T-cell (primary cell): Measurements from ENCODE around the gene OR1E2. TPM values are rescaled to one million over a fixed set of nuclear protein-coding genes. Genes with fewer than 3 reads are reported as not detected.
A peak's percentile ranks its signal among the peaks of the same experiment; 100 is the strongest.
"Not testable (repeated sequence)": the region's sequence is repeated elsewhere in the genome, so short reads cannot be mapped to it uniquely, and the experiment has no call there.

Experiments
- ATAC-seq, 4 experiments: fragments of 200-7000 bp in 3 of 4; fragments of 150-1000 bp in 1 of 4; cut with Tn5 transposase; replicated peaks in 1 of 4; 1 replicate in 3 of 4; 2 replicates in 1 of 4; pipeline ENCODE4 v1.10.0; 2021; ENCODE audit warnings: moderate library complexity in 3 of 4, mild to moderate bottlenecking in 2 of 4, moderate number of reproducible peaks in 1 of 4
- CTCF ChIA-PET, 2 donors: fragments of 300-600 bp; sonication (Branson Sonifier 250); formaldehyde crosslinking; loops; one replicate each; lab custom pipeline; 2022; ENCODE audit warnings: antibody characterized with exemption in 2 of 2; lab: Charles Lee
- POLR2A ChIA-PET, 2 donors: fragments of 300-600 bp; sonication (Branson Sonifier 250); formaldehyde crosslinking; loops; one replicate each; lab custom pipeline; 2022; ENCODE audit warnings: antibody characterized with exemption in 2 of 2; lab: Charles Lee
- DNase-seq, 35 experiments: peaks; one replicate each; pipeline versions ENCODE4 v3.0.0 to v3.0.0-alpha.2; 2013 to 2023
- H3K27ac ChIP-seq: one replicate; pipeline ENCODE4 v1.5.1; 2013; ENCODE audit warnings: low read length
- H3K27me3 ChIP-seq, 2 experiments: replicated peaks in 1 of 2; 1 replicate in 1 of 2; 2 replicates in 1 of 2; pipeline versions ENCODE4 v1.6.1 to v1.7.0; 2013; ENCODE audit warnings: low read length in 1 of 2, mixed read lengths in 1 of 2; ENCODE audit not compliant: control insufficient read depth in 2 of 2, insufficient read depth in 2 of 2; ENCODE audit errors: extremely low read depth in 1 of 2
- H3K36me3 ChIP-seq, 2 donors: 1 replicate in 1 of 2; 2 replicates in 1 of 2; pipeline versions ENCODE4 v1.6.1 to v1.7.0; 2013; ENCODE audit warnings: low read length in 1 of 2; ENCODE audit not compliant: control insufficient read depth in 2 of 2, insufficient read depth in 1 of 2; ENCODE audit errors: extremely low read depth in 1 of 2
- H3K4me1 ChIP-seq, 2 experiments: 1 replicate in 1 of 2; 2 replicates in 1 of 2; pipeline versions ENCODE4 v1.6.1 to v1.7.0; 2013; ENCODE audit warnings: low read length in 2 of 2, mixed read lengths in 1 of 2; ENCODE audit not compliant: insufficient read depth in 2 of 2, control insufficient read depth in 1 of 2; ENCODE audit errors: extremely low read depth in 1 of 2
- H3K4me3 ChIP-seq, 2 donors: 1 replicate in 1 of 2; 2 replicates in 1 of 2; pipeline versions ENCODE4 v1.5.1 to v1.7.0; 2013; ENCODE audit warnings: mild to moderate bottlenecking in 2 of 2, low read length in 1 of 2, moderate library complexity in 1 of 2; ENCODE audit not compliant: control insufficient read depth in 1 of 2; ENCODE audit errors: extremely low read depth in 1 of 2
- H3K9me3 ChIP-seq: 2 replicates; pipeline ENCODE4 v1.7.0; 2013
- H3K27ac Mint-ChIP-seq, 2 donors: one replicate each; pipeline ENCODE4 v1.8.0; 2020 to 2021; ENCODE audit warnings: mild to moderate bottlenecking in 2 of 2, mixed read lengths in 2 of 2
- H3K27me3 Mint-ChIP-seq, 2 donors: one replicate each; pipeline ENCODE4 v1.8.0; 2021 to 2022; ENCODE audit warnings: mixed read lengths in 2 of 2
- H3K36me3 Mint-ChIP-seq: one replicate; pipeline ENCODE4 v1.8.0; 2021; ENCODE audit warnings: mixed read lengths
- H3K4me1 Mint-ChIP-seq, 3 donors: one replicate each; pipeline ENCODE4 v1.8.0; 2020 to 2022; ENCODE audit warnings: mixed read lengths in 3 of 3, mild to moderate bottlenecking in 1 of 3
- H3K4me3 Mint-ChIP-seq, 3 donors: one replicate each; pipeline ENCODE4 v1.8.0; 2020 to 2022; ENCODE audit warnings: mild to moderate bottlenecking in 3 of 3, mixed read lengths in 3 of 3, moderate library complexity in 3 of 3
- H3K9me3 Mint-ChIP-seq, 3 donors: one replicate each; pipeline ENCODE4 v1.8.0; 2020 to 2022; ENCODE audit warnings: mixed read lengths in 3 of 3
- WGBS: methylation state at CpG from one replicate; pipeline ENCODE4 v1.1.5; 2013; ENCODE audit warnings: missing lambda C conversion rate; ENCODE audit not compliant: insufficient coverage; 5-methylcytosine and 5-hydroxymethylcytosine counted together
- total RNA-seq, 35 experiments: library from RNA in 6 of 35; stranded (reverse) in 6 of 35; fragments of 120-200 nt in 1 of 35; gene quantifications; one replicate each; pipeline versions ENCODE4 v1.2.1 to v1.2.4 and lab custom pipeline; 2013 to 2026

OR1E2 gene
- total RNA-seq, 5 donors from 2014 or later (not counting 1 experiment from before 2014, with no cell fraction given), result not detected

- ChIA-PET CTCF (no interaction called here), POLR2A (no interaction called here)
- 94% methylated on average over 19 of the region's 21 CpGs for WGBS
- Mint-ChIP-seq H3K36me3 (no peaks in the 10 kb centered on the region), H3K4me1 (peaks cover 0 to 2% (median 2%) of the 10 kb centered on the region in 3 donors), H3K4me3 (no peak overlapping the region), H3K27ac (no peak overlapping the region), H3K9me3 (no peaks in the 10 kb centered on the region), H3K27me3 (peaks cover 3 to 4% of the 10 kb centered on the region in 2 donors)
- DNase-seq (no peak), ATAC-seq (no peak)
- Histone ChIP-seq H3K27ac (no peak overlapping the region), H3K36me3 (no peaks in the 10 kb centered on the region), H3K4me1 (no peaks in the 10 kb centered on the region), H3K27me3 (no peaks in the 10 kb centered on the region), H3K4me3 (no peak overlapping the region), H3K9me3 (no peaks in the 10 kb centered on the region)
These were observed 38.5 kb upstream of the OR1E2 start for GRCh38 chr17:3472137-3472536.

GRCh38 chr17:3471599-3471998 is 38.0 kb upstream of the OR1E2 start, which contains the start of gene SPATA22:
SPATA22 (minus strand) TSS chr17:3471819; CDS start chr17:3469325, 2,494 bp downstream.
- no peaks in the 10 kb centered on the region for H3K36me3 Mint-ChIP-seq
- Histone ChIP-seq H3K4me1 (no peaks in the 10 kb centered on the region), H3K9me3 (no peaks in the 10 kb centered on the region), H3K27ac (no peak within 1 kb of the TSS), H3K36me3 (no peaks in the 10 kb centered on the region), H3K27me3 (no peaks in the 10 kb centered on the region), H3K4me3 (no peak within 1 kb of the TSS)
- H3K9me3 Mint-ChIP-seq, result no peaks in the 10 kb centered on the region
- ATAC-seq (no peak), DNase-seq (no peak)
- no peak within 1 kb of the TSS for H3K27ac Mint-ChIP-seq
- H3K4me1 Mint-ChIP-seq, result peaks cover 0 to 2% (median 2%) of the 10 kb centered on the region in 3 donors
- H3K4me3 Mint-ChIP-seq, result no peak within 1 kb of the TSS
- CTCF ChIA-PET, result no interaction called here
- POLR2A ChIA-PET, result no interaction called here
- H3K27me3 Mint-ChIP-seq, result peaks cover 3 to 4% of the 10 kb centered on the region in 2 donors
- 98% methylated on average over 28 of the region's 38 CpGs for WGBS

GRCh38 chr17:3469529-3469928 is 35.9 kb upstream of the OR1E2 start:
- Histone ChIP-seq H3K27ac (no peak overlapping the region), H3K9me3 (no peaks in the 10 kb centered on the region), H3K27me3 (no peaks in the 10 kb centered on the region), H3K36me3 (no peaks in the 10 kb centered on the region), H3K4me3 (no peak overlapping the region), H3K4me1 (no peaks in the 10 kb centered on the region)
- ChIA-PET CTCF (no interaction called here), POLR2A (no interaction called here)
- H3K27ac Mint-ChIP-seq, result no peak overlapping the region
- no peak overlapping the region for H3K4me3 Mint-ChIP-seq
- no peaks in the 10 kb centered on the region for H3K9me3 Mint-ChIP-seq
- WGBS, result no CpG with 5 or more reads among the region's 5 CpGs
- ATAC-seq (no peak), DNase-seq (no peak)
- H3K27me3 Mint-ChIP-seq, result peaks cover 4% of the 10 kb centered on the region in 2 donors
- H3K36me3 Mint-ChIP-seq, result no peaks in the 10 kb centered on the region
- no peaks in the 10 kb centered on the region for H3K4me1 Mint-ChIP-seq

GRCh38 chr17:3466355-3466754 is 32.7 kb upstream of the OR1E2 start:
- H3K4me1 ChIP-seq, CTCF ChIA-PET, H3K4me3 Mint-ChIP-seq, POLR2A ChIA-PET, H3K4me3 ChIP-seq, H3K27ac ChIP-seq, H3K27me3 ChIP-seq, H3K4me1 Mint-ChIP-seq, H3K27me3 Mint-ChIP-seq, H3K9me3 Mint-ChIP-seq, H3K36me3 Mint-ChIP-seq, H3K27ac Mint-ChIP-seq, DNase-seq, ATAC-seq, H3K36me3 ChIP-seq, H3K9me3 ChIP-seq: not testable (repeated sequence)
- WGBS, result no CpG with 5 or more reads among the region's 1 CpG

GRCh38 chr17:3448059-3448665 is 14.5 kb upstream of the OR1E2 start:
- H3K27me3 ChIP-seq, result peaks cover 0 to 5% of the 10 kb centered on the region in 2 experiments
- H3K27ac Mint-ChIP-seq, result no peak overlapping the region
- no peaks in the 10 kb centered on the region for H3K36me3 Mint-ChIP-seq
- no peaks in the 10 kb centered on the region for H3K4me1 ChIP-seq
- H3K27me3 Mint-ChIP-seq, result peaks cover 11 to 21% of the 10 kb centered on the region in 2 donors
- DNase-seq, result no peak
- no peaks in the 10 kb centered on the region for H3K9me3 ChIP-seq
- POLR2A ChIA-PET, result no interaction called here
- no peak overlapping the region for H3K4me3 Mint-ChIP-seq
- no peaks in the 10 kb centered on the region for H3K4me1 Mint-ChIP-seq
- CTCF ChIA-PET, result no interaction called here
- no peak for ATAC-seq
- H3K4me3 ChIP-seq, result no peak overlapping the region
- no peaks in the 10 kb centered on the region for H3K36me3 ChIP-seq
- peaks cover 0 to 3% (median 0%) of the 10 kb centered on the region in 3 donors for H3K9me3 Mint-ChIP-seq
- WGBS, result 50% methylated on average over 1 of the region's 2 CpGs
- H3K27ac ChIP-seq, result no peak overlapping the region

- CTCF ChIA-PET, result no interaction called here
- Mint-ChIP-seq H3K4me1 (no peaks in the 10 kb centered on the region), H3K4me3 (no peak overlapping the region), H3K36me3 (no peaks in the 10 kb centered on the region), H3K9me3 (peaks cover 0 to 3% (median 0%) of the 10 kb centered on the region in 3 donors), H3K27me3 (peaks cover 13 to 23% of the 10 kb centered on the region in 2 donors), H3K27ac (no peak overlapping the region)
- Histone ChIP-seq H3K4me1 (no peaks in the 10 kb centered on the region), H3K9me3 (no peaks in the 10 kb centered on the region), H3K36me3 (no peaks in the 10 kb centered on the region), H3K27ac (no peak overlapping the region), H3K27me3 (peaks cover 0 to 5% of the 10 kb centered on the region in 2 experiments), H3K4me3 (no peak overlapping the region)
- WGBS, result no CpG with 5 or more reads among the region's 2 CpGs
- peak in 1 of 4 experiments; percentile 37 for ATAC-seq
- peak in 1 of 35 experiments; percentile 5 for DNase-seq
- POLR2A ChIA-PET, result no interaction called here
These were observed 14.0 kb upstream of the OR1E2 start for GRCh38 chr17:3447625-3448024.
